ENCODE measurements around the gene TENM4.

Gene TENM4

DNA sequence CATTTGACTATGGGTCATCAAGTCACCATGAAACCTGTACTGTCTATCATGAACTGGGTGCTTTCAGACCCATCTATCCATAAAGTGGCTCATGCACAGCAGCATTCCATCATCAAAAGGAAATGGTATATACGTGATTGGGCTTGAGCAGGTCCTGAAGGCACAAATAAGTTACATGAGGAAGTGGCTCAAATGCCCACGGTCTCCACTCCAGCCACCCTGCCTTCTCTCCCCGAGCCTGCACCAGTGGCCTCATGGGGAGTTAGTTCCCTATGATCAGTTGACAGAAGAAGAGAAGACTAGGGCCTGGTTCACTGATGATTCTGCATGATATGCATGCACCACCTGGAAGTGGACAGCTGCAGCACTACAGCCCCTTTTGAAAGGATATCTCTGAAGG is 312.5 kb downstream of the TENM4 start:
- DNase-seq (no peak), ATAC-seq (ENCODE audit: insufficient read depth, low read depth) (no peak)
- Histone ChIP-seq H4K20me1 (ENCODE audit: insufficient read depth, low read length) (no peaks in the 10 kb centered on the region), H3K27ac (ENCODE audit: low read length) (no peak overlapping the region), H3K4me3 (ENCODE audit: low read depth in 1 of 2, low read length in 2 of 2) (no peak overlapping the region), H3K36me3 (ENCODE audit: insufficient read depth, low read length) (no peaks in the 10 kb centered on the region), H3K4me2 (ENCODE audit: insufficient read depth, low read length) (no peak overlapping the region), H3K27me3 (ENCODE audit: insufficient read depth, low read length, poor library complexity) (no peaks in the 10 kb centered on the region), H3K79me2 (ENCODE audit: insufficient read depth, low read length) (no peaks in the 10 kb centered on the region), H3K9ac (ENCODE audit: low read depth, low read length) (no peak overlapping the region), H3K9me3 (ENCODE audit: insufficient read depth, low read length, severe bottlenecking) (no peaks in the 10 kb centered on the region), H3K4me1 (ENCODE audit: insufficient read depth, low read length) (no peaks in the 10 kb centered on the region), H2AFZ (ENCODE audit: low read depth, low read length) (no peak overlapping the region)
- no peak for TF ChIP-seq EZH2 (IDR thresholded peaks at IDR 0.05; ENCODE audit: borderline replicate concordance, low read depth, low read length, severe bottlenecking)
- TF ChIP-seq, protein P1, sequence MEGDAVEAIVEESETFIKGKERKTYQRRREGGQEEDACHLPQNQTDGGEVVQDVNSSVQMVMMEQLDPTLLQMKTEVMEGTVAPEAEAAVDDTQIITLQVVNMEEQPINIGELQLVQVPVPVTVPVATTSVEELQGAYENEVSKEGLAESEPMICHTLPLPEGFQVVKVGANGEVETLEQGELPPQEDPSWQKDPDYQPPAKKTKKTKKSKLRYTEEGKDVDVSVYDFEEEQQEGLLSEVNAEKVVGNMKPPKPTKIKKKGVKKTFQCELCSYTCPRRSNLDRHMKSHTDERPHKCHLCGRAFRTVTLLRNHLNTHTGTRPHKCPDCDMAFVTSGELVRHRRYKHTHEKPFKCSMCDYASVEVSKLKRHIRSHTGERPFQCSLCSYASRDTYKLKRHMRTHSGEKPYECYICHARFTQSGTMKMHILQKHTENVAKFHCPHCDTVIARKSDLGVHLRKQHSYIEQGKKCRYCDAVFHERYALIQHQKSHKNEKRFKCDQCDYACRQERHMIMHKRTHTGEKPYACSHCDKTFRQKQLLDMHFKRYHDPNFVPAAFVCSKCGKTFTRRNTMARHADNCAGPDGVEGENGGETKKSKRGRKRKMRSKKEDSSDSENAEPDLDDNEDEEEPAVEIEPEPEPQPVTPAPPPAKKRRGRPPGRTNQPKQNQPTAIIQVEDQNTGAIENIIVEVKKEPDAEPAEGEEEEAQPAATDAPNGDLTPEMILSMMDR (IDR thresholded peaks at IDR 0.05; ENCODE audit: borderline replicate concordance, extremely low read depth, low read length, poor library complexity, severe bottlenecking): no peak

DNA sequence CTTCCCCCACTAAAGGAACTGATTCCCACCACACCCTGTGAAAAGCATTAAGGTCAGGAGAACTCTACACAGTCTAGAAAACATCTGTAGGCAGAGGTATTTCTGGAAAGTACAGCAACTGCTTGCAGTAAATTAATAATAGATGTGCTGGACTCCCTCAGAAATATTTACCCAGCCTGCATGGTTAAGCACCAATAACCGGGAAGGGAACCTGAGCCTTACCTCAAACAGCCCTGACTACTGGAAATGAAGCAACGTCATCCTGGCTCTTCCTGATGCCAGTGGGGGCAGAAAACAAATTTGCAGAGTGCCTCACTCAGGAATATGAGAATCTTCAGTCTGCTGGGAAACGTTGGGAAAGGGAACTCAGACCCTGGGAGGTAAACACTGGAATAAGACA is 318.1 kb downstream of the TENM4 start:
- ATAC-seq (ENCODE audit: insufficient read depth, low read depth): no peak
- no peak for TF ChIP-seq EZH2 (IDR thresholded peaks at IDR 0.05; ENCODE audit: borderline replicate concordance, low read depth, low read length, severe bottlenecking)
- TF ChIP-seq, protein P1 (IDR thresholded peaks at IDR 0.05; ENCODE audit: borderline replicate concordance, extremely low read depth, low read length, poor library complexity, severe bottlenecking): no peak
- Histone ChIP-seq H3K36me3 (ENCODE audit: insufficient read depth, low read length) (no peaks in the 10 kb centered on the region), H3K4me1 (ENCODE audit: insufficient read depth, low read length) (no peaks in the 10 kb centered on the region), H3K4me2 (ENCODE audit: insufficient read depth, low read length) (no peak overlapping the region), H3K27ac (ENCODE audit: low read length) (no peak overlapping the region), H3K4me3 (ENCODE audit: low read depth in 1 of 2, low read length in 2 of 2) (no peak overlapping the region), H4K20me1 (ENCODE audit: insufficient read depth, low read length) (no peaks in the 10 kb centered on the region), H3K9ac (ENCODE audit: low read depth, low read length) (no peak overlapping the region), H3K9me3 (ENCODE audit: insufficient read depth, low read length, severe bottlenecking) (no peaks in the 10 kb centered on the region), H3K79me2 (ENCODE audit: insufficient read depth, low read length) (no peaks in the 10 kb centered on the region), H3K27me3 (ENCODE audit: insufficient read depth, low read length, poor library complexity) (no peaks in the 10 kb centered on the region), H2AFZ (ENCODE audit: low read depth, low read length) (no peak overlapping the region)
- DNase-seq: no peak

DNA sequence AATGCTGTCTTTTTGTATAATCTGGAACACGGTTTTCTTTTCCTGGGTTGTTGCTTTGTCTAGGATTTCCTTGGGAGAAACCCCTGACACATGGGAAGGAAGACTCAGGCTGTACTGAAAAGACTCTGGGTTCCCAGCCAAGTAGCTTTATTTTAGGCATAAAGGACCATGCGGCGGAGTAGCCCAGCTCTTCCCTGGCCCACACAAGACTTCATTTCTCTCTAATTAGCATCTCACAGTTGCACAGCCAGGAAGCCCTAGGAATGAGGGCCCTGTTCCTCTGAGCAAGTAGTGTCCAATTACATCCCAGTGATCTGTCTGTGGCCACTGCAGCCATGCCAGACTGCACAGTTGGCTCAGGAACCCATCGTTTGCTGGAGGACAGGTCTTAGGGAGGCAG is 319.5 kb downstream of the TENM4 start:
- Histone ChIP-seq H3K79me2 (ENCODE audit: insufficient read depth, low read length) (no peaks in the 10 kb centered on the region), H3K9ac (ENCODE audit: low read depth, low read length) (no peak overlapping the region), H3K27me3 (ENCODE audit: insufficient read depth, low read length, poor library complexity) (no peaks in the 10 kb centered on the region), H3K36me3 (ENCODE audit: insufficient read depth, low read length) (no peaks in the 10 kb centered on the region), H3K4me3 (ENCODE audit: low read depth in 1 of 2, low read length in 2 of 2) (no peak overlapping the region), H4K20me1 (ENCODE audit: insufficient read depth, low read length) (no peaks in the 10 kb centered on the region), H3K4me1 (ENCODE audit: insufficient read depth, low read length) (no peaks in the 10 kb centered on the region), H3K27ac (ENCODE audit: low read length) (no peak overlapping the region), H3K9me3 (ENCODE audit: insufficient read depth, low read length, severe bottlenecking) (no peaks in the 10 kb centered on the region), H2AFZ (ENCODE audit: low read depth, low read length) (no peak overlapping the region), H3K4me2 (ENCODE audit: insufficient read depth, low read length) (no peak overlapping the region)
- no peak for ATAC-seq (ENCODE audit: insufficient read depth, low read depth)
- TF ChIP-seq, protein P1 (IDR thresholded peaks at IDR 0.05; ENCODE audit: borderline replicate concordance, extremely low read depth, low read length, poor library complexity, severe bottlenecking): no peak
- no peak for TF ChIP-seq EZH2 (IDR thresholded peaks at IDR 0.05; ENCODE audit: borderline replicate concordance, low read depth, low read length, severe bottlenecking)
- DNase-seq: no peak

Measured in DND-41 (cell line).